ENCODE results near the gene TANK.
"Not testable (repeated sequence)": the region's sequence is repeated elsewhere in the genome, so short reads cannot be mapped to it uniquely, and the experiment has no call there.

TANK gene

GRCh38 chr2:161170377-161170776 is 10.1 kb downstream of the TANK start:
- no peak for DNase-seq

DNA sequence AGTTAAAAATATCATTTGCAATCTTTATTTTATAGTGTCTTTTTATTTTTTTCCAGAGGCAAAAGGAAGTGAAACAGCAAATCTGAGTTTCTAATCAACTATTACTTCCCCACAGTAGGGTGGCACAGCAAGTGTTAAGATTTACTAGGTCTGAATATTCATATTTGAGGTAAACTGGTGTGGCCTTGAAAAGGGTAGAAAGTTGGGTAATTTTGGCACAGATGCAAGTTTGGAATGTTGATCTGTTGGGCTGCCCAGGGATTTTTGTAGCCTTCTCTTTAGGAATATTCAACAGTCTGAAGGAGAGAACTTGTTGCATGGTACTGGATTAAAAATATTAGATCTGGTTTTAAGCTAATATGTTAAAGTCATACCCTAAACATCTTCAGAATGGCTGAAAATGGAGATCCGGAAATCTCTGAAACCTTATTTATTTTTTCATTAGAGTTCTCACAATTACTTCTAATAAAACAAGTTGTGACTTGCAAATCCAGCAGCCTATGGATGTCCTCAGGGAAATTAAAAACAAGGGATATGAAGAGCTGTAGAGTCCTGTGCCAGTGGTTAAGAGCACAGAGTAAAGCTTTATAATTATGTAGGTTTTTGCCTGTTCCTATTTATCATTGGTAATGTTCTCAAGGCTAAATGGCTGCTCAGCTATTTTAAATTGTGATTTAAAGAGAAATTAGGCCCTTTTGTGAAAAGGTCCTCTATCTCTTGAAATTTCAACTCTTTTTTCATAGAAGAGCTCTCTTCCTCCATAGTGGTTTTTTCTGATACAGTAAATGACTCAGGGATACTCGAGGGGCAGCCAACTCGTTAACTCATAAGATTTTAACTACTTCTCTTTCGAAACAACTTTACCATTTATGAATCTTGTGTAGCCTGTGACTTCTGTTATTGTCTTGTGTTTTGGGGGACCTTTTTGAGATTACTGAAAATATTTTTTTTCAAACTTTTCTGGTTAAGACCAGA is 11.0 kb downstream of the TANK start:
- peak; percentile 55 to 73 for DNase-seq

- no peak for DNase-seq
Observed at GRCh38 chr2:161172901-161173540, 12.8 kb downstream of the TANK start.

- no peak for DNase-seq
Observed at GRCh38 chr2:161173541-161174194, 13.4 kb downstream of the TANK start.

DNA sequence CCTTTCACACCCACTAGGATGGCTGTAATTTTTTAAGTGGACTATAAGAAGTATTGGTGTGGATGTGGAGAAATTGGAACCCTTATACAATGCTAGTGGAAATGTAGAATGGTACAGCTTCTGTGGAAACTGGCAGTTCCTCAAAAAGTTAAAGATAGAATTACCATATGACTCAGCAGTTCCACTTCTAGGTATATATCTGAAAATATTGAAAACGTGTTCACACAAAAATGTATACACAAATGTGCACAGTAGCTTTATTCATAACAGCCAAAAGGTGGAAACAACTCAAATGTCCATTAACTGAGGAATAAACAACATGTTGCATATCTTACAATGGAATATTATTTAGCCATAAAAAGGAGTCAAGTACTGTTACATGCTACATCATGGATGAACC is 17.7 kb downstream of the TANK start:
- peak in 1 of 2 donors; percentile 30 for DNase-seq

GRCh38 chr2:161178756-161179155 is 18.5 kb downstream of the TANK start:
- DNase-seq: no peak

- no peak for DNase-seq
Observed at GRCh38 chr2:161190050-161190449, 29.8 kb downstream of the TANK start.

DNA sequence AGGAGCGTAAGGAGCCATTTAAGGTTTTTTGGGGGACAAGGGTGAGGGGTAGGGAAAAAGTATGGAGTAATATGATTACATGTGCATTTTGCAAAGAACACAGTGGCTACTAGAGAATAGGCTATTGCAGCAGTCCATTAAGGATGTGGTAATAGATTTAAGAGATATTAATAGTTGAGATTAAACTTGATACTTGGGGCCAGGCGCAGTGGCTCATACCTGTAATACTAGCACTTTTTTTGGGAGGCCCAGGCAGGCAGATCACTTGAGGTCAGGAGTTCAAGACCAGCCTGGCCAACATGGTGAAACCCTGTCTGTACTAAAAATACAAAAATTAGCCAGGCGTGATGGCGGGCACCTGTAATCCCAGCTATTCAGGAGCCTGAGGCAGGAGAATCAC is 35.4 kb downstream of the TANK start:
- DNase-seq: not testable (repeated sequence)

- DNase-seq: no peak
Observed at GRCh38 chr2:161199912-161200701, 39.9 kb downstream of the TANK start.

DNA sequence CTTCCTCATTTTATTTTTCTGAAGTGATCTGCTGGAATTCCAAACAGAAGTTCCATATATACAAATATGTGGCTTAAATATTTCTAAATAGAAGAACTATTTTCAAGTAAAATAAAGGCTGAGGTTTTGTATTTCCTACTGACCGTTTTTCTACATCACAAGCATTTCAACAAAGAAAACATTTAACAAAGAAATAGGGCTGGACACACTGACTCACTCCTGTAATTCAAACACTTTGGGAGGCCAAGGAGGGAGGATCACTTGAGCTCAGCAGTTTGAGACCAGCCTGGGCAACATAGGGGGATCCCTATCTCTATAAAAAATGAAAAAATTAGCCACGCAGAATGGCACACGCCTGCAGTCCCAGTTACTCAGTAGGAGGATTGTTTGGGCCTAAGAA is 44.6 kb downstream of the TANK start:
- DNase-seq: peak in 1 of 2 donors; percentile 28

GRCh38 chr2:161206471-161207032 is 46.3 kb downstream of the TANK start:
- peak in 1 of 2 donors; percentile 65 for DNase-seq

DNA sequence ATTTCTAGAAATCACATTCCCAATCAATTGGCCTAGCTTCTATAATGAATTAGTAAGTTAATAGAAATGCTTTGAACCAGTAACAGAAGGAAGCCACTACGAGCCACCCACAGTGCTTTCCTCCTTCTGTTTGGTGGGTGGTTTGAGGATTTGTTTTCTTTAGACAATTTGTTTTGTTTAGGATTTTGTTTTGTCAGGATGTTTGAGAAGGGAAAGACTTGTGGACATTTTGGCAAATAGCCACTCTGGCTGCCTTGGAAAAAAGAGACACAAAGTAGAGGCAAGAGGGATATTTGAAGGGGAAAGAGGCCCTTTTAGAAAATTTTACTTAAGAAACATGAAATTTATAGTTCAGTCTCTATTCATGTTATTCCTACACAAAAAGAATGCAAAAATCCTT is 47.7 kb downstream of the TANK start:
- DNase-seq: no peak

GRCh38 chr2:161208527-161209139 is 48.4 kb downstream of the TANK start:
- no peak for DNase-seq

DNA sequence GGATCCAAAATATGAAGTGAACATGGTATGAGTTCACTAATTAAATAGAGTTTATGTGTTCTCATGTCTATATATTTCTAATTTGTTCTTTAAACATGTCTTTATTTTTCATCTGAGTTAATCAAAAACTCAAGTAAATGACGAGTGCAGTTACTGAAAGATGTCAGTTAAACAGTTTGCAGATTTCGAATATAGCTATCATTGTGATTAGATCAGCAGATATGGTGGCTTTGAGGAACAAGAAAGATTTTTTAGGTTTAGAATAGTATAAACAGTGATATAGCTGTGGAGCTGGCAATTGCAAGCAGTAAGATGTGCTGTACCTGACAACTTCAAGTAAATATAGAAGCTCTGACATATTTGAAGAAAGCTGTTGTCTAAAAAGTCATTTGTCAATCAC is 49.7 kb downstream of the TANK start:
- no peak for DNase-seq

- no peak for DNase-seq
Observed at GRCh38 chr2:161217597-161218185, 57.5 kb downstream of the TANK start.

DNA sequence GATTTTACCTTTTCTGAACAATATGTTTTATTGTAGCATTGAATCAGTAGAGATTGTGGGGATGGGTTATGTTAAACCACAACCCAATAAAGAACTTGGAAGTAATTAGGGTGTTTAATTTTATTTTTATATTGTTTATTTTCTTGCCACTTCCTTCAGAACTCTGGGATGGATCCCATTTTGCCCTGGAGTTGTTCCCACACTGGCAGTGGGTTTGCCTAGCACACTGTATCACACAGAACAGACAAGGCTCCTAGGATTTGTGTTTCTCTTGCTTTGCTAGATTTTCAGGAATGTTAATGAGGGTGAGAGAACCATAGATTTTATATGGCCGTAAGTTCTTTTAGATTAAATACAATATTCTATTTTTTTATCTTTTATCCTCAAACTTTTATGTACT is 59.0 kb downstream of the TANK start:
- DNase-seq: no peak

GRCh38 chr2:161223139-161223732 is 63.0 kb downstream of the TANK start:
- peak; percentile 25 to 68 for DNase-seq

GRCh38 chr2:161228511-161229240 is 68.4 kb downstream of the TANK start:
- peak; percentile 25 to 50 for DNase-seq

GRCh38 chr2:161230959-161231358 is 70.7 kb downstream of the TANK start:
- DNase-seq: no peak

DNA sequence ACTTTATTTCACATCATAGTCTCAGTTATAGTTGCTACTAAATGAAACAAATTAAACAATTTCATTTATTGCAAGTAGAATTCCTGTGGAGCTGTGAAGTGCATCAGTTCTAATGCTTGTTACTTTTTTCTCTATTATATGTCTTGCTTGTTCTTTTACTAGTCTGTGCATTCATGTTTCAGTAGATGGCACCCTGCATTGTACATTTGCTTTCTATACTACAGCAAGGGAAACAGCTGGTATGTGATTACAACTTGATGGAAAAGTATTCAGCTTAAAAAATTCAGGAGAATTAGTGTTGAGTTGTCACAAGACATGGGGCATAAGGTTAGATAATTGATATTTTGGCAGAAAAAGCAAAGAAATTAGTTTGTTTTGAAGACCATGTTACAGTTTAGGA is 72.3 kb downstream of the TANK start:
- no peak for DNase-seq
